Stomach (tissue), 9 donors: Measurements from ENCODE around the gene GDF2. TPM values are rescaled to one million over a fixed set of nuclear protein-coding genes. Genes with fewer than 3 reads are reported as not detected.

ENCODE experiments used
- DNase-seq, 2 donors: peaks; one replicate each; pipeline versions ENCODE4 v3.0.0 to v3.0.0-alpha.2; 2013 to 2019
- H3K27ac ChIP-seq, 5 donors: fragments of 200-600 bp in 4 of 5; sonication (generic) in 4 of 5; one replicate each; pipeline ENCODE4 v1.5.1; 2013 to 2019; ENCODE audit warnings: mild to moderate bottlenecking in 1 of 5, moderate library complexity in 1 of 5
- H3K27me3 ChIP-seq, 3 donors: fragments of 200-600 bp; sonication (generic); one replicate each; pipeline ENCODE4 v1.5.1; 2017 to 2019; ENCODE audit warnings: mixed run types in 1 of 3
- H3K36me3 ChIP-seq, 4 donors: fragments of 200-600 bp; sonication (generic); 1 replicate in 3 of 4; 2 replicates in 1 of 4; pipeline ENCODE4 v1.5.1; 2016 to 2019
- H3K4me1 ChIP-seq, 4 donors: fragments of 200-600 bp; sonication (generic); one replicate each; pipeline ENCODE4 v1.5.1; 2016 to 2019
- H3K4me3 ChIP-seq, 4 donors: fragments of 200-600 bp; sonication (generic) in 3 of 4; one replicate each; pipeline ENCODE4 v1.5.1; 2016 to 2019; ENCODE audit warnings: mild to moderate bottlenecking in 1 of 4
- H3K9me3 ChIP-seq, 4 donors: fragments of 200-600 bp; sonication (generic); one replicate each; pipeline ENCODE4 v1.5.1; 2016 to 2019
- EP300 ChIP-seq: sonication (generic); formaldehyde crosslinking; IDR thresholded peaks from one replicate; pipeline ENCODE4 v1.6.1; 2017; ENCODE audit warnings: antibody characterized with exemption
- POLR2A ChIP-seq, 4 donors: fragments of 450-650 bp; IDR thresholded peaks; one replicate each; pipeline ENCODE4 v1.6.1; 2016; ENCODE audit warnings: antibody characterized with exemption in 4 of 4, control low read depth in 2 of 4, mild to moderate bottlenecking in 1 of 4, moderate library complexity in 1 of 4
- POLR2AphosphoS5 ChIP-seq, 3 donors: sonication (generic); formaldehyde crosslinking; IDR thresholded peaks; one replicate each; pipeline ENCODE4 v1.6.1; 2016; ENCODE audit warnings: antibody characterized with exemption in 3 of 3
- WGBS, 5 donors: extraction: QIAGEN DNeasy Blood & Tissue Kit in 3 of 5; methylation state at CpG; one replicate each; pipeline versions ENCODE4 v1.1.5 to v1.1.7; 2013 to 2018; 5-methylcytosine and 5-hydroxymethylcytosine counted together
- intact Hi-C: fragments of 100-400 bp; cut with DNase I; formaldehyde crosslinking; loops from one replicate; pipeline ENCODE4 v1.15.1; 2023; ENCODE audit warnings: low total_unique reads
- polyA plus RNA-seq, 3 donors: library from polyadenylated mRNA; stranded (reverse); fragments of 200-250 nt; gene quantifications; one replicate each; pipeline ENCODE4 v1.2.3, GENCODE V29; 2013
- total RNA-seq, 5 donors: library from RNA; depleted of rRNA; stranded (reverse); fragments of >200 nt; gene quantifications; one replicate each; pipeline versions ENCODE4 v1.1.0 to v1.2.3, GENCODE V29; 2014 to 2016
- TF ChIP-seq, protein P1 (sequence below), 7 experiments: fragments of 450-650 bp in 4 of 7; fragments of 200-600 bp in 3 of 7; sonication (generic) in 3 of 7; IDR thresholded peaks; one replicate each; pipeline ENCODE4 v1.5.1; 2016 to 2019; ENCODE audit warnings: antibody characterized with exemption in 7 of 7, control low read depth in 2 of 7, mild to moderate bottlenecking in 1 of 7
- donor health status: healthy with polysubstance abuse.
- donor health status: Bipolar disorder and iron deficiency.
- donor health status: healthy.

Gene GDF2
- total and polyA plus RNA-seq, 8 donors = not detected

DNA sequence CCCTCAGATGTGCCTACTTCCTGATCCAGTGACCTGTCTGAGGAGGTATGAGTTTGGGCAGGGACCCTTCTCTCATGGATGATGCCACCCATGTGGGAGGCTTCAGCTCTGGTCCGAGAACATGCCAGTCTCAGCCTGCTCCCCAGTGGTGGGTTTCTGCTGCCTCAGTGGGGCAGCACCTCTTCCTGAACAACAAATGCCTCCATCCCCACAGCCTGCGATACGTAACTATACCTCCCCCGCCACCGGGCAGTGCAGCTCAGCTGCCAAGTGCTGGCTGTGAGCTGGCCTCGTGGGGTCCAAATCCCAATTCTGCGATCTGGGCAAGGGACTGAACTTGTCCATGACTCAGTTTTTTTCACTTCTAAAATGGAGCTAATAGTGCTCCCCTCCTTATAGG is 19.1 kb upstream of the GDF2 start:
- Histone ChIP-seq H3K36me3 (no peaks in the 10 kb centered on the region), H3K4me1 (peaks cover 12 to 19% (median 17%) of the 10 kb centered on the region in 4 donors), H3K9me3 (no peaks in the 10 kb centered on the region), H3K4me3 (no peak overlapping the region), H3K27ac (no peak overlapping the region), H3K27me3 (peaks cover 3 to 82% (median 28%) of the 10 kb centered on the region in 3 donors)
- TF ChIP-seq, protein P1, sequence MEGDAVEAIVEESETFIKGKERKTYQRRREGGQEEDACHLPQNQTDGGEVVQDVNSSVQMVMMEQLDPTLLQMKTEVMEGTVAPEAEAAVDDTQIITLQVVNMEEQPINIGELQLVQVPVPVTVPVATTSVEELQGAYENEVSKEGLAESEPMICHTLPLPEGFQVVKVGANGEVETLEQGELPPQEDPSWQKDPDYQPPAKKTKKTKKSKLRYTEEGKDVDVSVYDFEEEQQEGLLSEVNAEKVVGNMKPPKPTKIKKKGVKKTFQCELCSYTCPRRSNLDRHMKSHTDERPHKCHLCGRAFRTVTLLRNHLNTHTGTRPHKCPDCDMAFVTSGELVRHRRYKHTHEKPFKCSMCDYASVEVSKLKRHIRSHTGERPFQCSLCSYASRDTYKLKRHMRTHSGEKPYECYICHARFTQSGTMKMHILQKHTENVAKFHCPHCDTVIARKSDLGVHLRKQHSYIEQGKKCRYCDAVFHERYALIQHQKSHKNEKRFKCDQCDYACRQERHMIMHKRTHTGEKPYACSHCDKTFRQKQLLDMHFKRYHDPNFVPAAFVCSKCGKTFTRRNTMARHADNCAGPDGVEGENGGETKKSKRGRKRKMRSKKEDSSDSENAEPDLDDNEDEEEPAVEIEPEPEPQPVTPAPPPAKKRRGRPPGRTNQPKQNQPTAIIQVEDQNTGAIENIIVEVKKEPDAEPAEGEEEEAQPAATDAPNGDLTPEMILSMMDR (IDR thresholded peaks at IDR 0.05) = no peak
- TF ChIP-seq POLR2AphosphoS5 (IDR thresholded peaks at IDR 0.05) (no peak), POLR2A (IDR thresholded peaks at IDR 0.05) (no peak), EP300 (no peak)
- DNase-seq = no peak
- intact Hi-C loops = no loop called here
- WGBS, 5 donors = 84 to 92% (median 88%) methylated on average over 7 of the region's 7 CpGs

DNA sequence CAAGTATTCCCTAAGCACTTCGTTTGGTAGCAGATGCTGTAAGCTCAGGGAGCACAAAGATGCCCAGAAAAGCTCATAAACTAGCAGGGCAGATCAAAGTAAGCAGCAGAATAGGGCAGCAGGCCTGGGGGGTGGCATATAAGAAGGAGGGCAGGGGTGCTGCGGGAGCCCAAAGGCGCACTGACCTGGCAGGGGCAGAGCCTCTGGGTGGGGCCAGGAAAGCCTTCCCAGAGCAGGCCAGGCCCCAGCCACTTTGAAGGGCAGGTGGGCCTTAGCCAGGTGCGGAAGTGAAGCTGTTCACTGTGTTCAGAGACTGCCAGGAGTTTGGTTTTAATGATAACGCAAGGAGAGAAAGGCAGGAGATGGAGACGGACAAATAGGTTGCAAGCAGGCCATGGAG is 18.4 kb upstream of the GDF2 start:
- DNase-seq = no peak
- TF ChIP-seq, protein P1 (IDR thresholded peaks at IDR 0.05) = no peak
- TF ChIP-seq POLR2A (IDR thresholded peaks at IDR 0.05) = no peak
- intact Hi-C loops = no loop called here
- 82 to 88% (median 83%) methylated on average over 6 of the region's 6 CpGs for WGBS, 5 donors
- H3K36me3 ChIP-seq = no peaks in the 10 kb centered on the region
- H3K9me3 ChIP-seq = no peaks in the 10 kb centered on the region
- no peak overlapping the region for H3K4me3 ChIP-seq
- no peak overlapping the region for H3K27ac ChIP-seq
- peaks cover 3 to 79% (median 28%) of the 10 kb centered on the region in 3 donors for H3K27me3 ChIP-seq
- peaks cover 12 to 18% (median 17%) of the 10 kb centered on the region in 4 donors for H3K4me1 ChIP-seq

DNA sequence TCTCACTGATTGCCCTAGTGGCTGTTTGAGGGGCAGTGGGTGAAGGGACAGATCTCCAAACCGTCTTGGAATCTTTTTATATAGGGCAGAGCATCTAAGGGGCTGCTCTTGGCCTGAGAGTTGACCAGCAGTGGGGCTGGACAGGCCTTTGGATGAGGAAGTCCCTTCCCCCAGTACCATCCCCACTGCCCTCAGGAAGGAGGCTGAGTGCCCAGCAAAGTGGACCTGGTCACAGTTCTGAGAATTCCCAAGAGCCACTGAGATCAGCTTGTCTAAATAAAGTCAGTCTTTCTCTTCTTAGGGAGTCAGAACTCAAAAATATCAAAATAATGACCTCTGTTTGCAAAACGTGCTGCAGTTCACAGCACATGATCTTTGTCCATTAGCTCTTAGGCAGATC is 16.7 kb upstream of the GDF2 start:
- H3K9me3 ChIP-seq = no peaks in the 10 kb centered on the region
- DNase-seq = no peak
- intact Hi-C loops = no loop called here
- no peaks in the 10 kb centered on the region for H3K36me3 ChIP-seq
- H3K4me1 ChIP-seq = peaks cover 3 to 8% (median 5%) of the 10 kb centered on the region in 4 donors
- H3K27ac ChIP-seq = no peak overlapping the region
- WGBS, 5 donors = 28 to 51% (median 47%) methylated on average over 2 of the region's 2 CpGs
- H3K27me3 ChIP-seq = peaks cover 0 to 63% (median 15%) of the 10 kb centered on the region in 3 donors
- H3K4me3 ChIP-seq = no peak overlapping the region
- TF ChIP-seq, protein P1 (IDR thresholded peaks at IDR 0.05) = no peak
- TF ChIP-seq POLR2A (IDR thresholded peaks at IDR 0.05) (no peak), POLR2AphosphoS5 (IDR thresholded peaks at IDR 0.05) (no peak), EP300 (no peak)

DNA sequence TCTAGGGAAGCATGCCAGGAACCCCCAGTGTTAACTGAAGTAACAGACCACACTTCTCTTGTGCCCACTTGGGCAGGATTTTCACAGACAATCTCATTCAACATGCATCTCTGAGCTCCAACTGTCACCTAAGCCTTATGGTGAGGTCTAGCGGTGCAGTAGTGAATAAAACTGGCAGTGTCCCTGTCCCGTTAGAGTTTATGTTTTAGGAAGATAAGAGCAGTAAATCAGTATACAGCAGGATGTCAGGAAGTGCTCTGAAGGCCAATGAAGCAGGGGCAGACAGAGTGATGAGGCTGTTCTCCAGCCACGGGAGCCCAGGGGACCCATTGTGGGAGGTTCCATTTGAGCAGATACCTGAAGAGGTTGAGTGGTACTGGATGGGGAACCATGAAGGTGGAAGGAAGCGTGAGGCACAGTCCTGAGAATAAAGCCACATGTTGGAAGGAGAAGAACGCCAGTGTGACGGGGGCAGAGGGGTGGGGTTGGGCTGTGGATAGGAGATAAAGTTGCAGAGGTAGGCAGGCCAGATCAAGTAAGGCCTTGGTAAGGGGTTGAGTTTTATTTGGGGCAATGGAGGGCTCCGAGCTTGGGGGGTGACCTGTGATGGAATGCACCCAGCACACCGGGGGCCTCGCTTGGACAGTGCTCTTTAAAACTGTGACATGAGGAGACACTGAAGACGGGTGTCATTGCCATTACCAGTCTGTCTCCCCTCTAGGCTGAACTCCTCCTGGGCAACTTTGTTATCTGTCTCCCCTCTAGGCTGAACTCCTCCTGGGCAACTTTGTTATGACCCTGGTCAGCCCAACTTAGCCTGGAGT is 15.7 kb upstream of the GDF2 start:
- Histone ChIP-seq H3K4me1 (peaks cover 7 to 10% (median 9%) of the 10 kb centered on the region in 4 donors), H3K36me3 (no peaks in the 10 kb centered on the region), H3K27ac (no peak overlapping the region), H3K27me3 (peaks cover 0 to 52% (median 5%) of the 10 kb centered on the region in 3 donors), H3K4me3 (no peak overlapping the region), H3K9me3 (no peaks in the 10 kb centered on the region)
- TF ChIP-seq EP300 = no peak
- TF ChIP-seq POLR2A (IDR thresholded peaks at IDR 0.05) = no peak
- TF ChIP-seq, protein P1 (IDR thresholded peaks at IDR 0.05) = no peak
- no peak for TF ChIP-seq POLR2AphosphoS5 (IDR thresholded peaks at IDR 0.05)
- 59 to 72% (median 65%) methylated on average over 10 of the region's 10 CpGs for WGBS, 5 donors
- no peak for DNase-seq
- intact Hi-C loops = no loop called here
